Loucy (cell line): ENCODE results near the gene ABHD2.
A peak's percentile ranks its signal among the peaks of the same experiment; 100 is the strongest.
"Not testable (repeated sequence)": the region's sequence is repeated elsewhere in the genome, so short reads cannot be mapped to it uniquely, and the experiment has no call there.

Experiments used
- H2AFZ ChIP-seq: fragments of 200-600 bp; sonication (generic); 2 replicates; pipeline ENCODE4 v1.6.0; 2016; ENCODE audit warnings: antibody characterized with exemption, mild to moderate bottlenecking, low read length, moderate library complexity
- H3F3A ChIP-seq: fragments of 200-600 bp; 2 replicates; pipeline ENCODE4 v1.6.0; 2016; ENCODE audit warnings: antibody characterized with exemption, low read depth, mild to moderate bottlenecking
- H3K27me3 ChIP-seq: fragments of 200-600 bp; sonication (generic); 2 replicates; pipeline ENCODE4 v1.6.1; 2014; ENCODE audit warnings: low read length, mild to moderate bottlenecking; ENCODE audit not compliant: insufficient read depth, poor library complexity, severe bottlenecking
- H3K36me3 ChIP-seq: fragments of 200-600 bp; sonication (generic); 2 replicates; pipeline ENCODE4 v1.6.1; 2016; ENCODE audit warnings: low read length; ENCODE audit not compliant: insufficient read depth
- H3K4me1 ChIP-seq: fragments of 200-600 bp; sonication (generic); 2 replicates; pipeline ENCODE4 v1.5.1; 2014; ENCODE audit warnings: low read length, mild to moderate bottlenecking; ENCODE audit not compliant: insufficient read depth, poor library complexity, severe bottlenecking
- H3K4me2 ChIP-seq: fragments of 200-600 bp; sonication (generic); 2 replicates; pipeline ENCODE4 v1.6.0; 2014; ENCODE audit warnings: antibody characterized with exemption, low read length, low read depth, mild to moderate bottlenecking; ENCODE audit not compliant: poor library complexity, severe bottlenecking
- H3K4me3 ChIP-seq: fragments of 200-600 bp; sonication (generic); 2 replicates; pipeline ENCODE4 v1.5.1; 2014; ENCODE audit warnings: low read length, mild to moderate bottlenecking, mixed read lengths; ENCODE audit not compliant: poor library complexity, severe bottlenecking
- H3K79me2 ChIP-seq: fragments of 200-600 bp; sonication (generic); 2 replicates; pipeline ENCODE4 v1.6.1; 2014; ENCODE audit warnings: low read length; ENCODE audit not compliant: insufficient read depth
- H3K9ac ChIP-seq: fragments of 200-600 bp; sonication (generic); 2 replicates; pipeline ENCODE4 v1.6.0; 2014; ENCODE audit warnings: mild to moderate bottlenecking, low read depth, low read length, moderate library complexity; ENCODE audit not compliant: poor library complexity, severe bottlenecking
- H3K9me2 ChIP-seq: fragments of 200-600 bp; sonication (generic); replicated peaks from 2 replicates; pipeline ENCODE4 v1.6.1; 2016; ENCODE audit warnings: low read depth, low read length, mixed read lengths
- H3K9me3 ChIP-seq: fragments of 200-600 bp; sonication (generic); 2 replicates; pipeline ENCODE4 v1.6.1; 2014; ENCODE audit warnings: mild to moderate bottlenecking, antibody characterized with exemption, low read length, low read depth; ENCODE audit not compliant: insufficient read depth
- H4K20me1 ChIP-seq: fragments of 200-600 bp; sonication (generic); 2 replicates; pipeline ENCODE4 v1.6.0; 2014; ENCODE audit warnings: antibody characterized with exemption, low read length, mild to moderate bottlenecking; ENCODE audit not compliant: insufficient read depth, poor library complexity, severe bottlenecking
- EZH2phosphoT487 ChIP-seq: fragments of 200-600 bp; IDR thresholded peaks from 2 replicates; pipeline ENCODE4 v1.6.1; 2018; ENCODE audit warnings: antibody characterized with exemption, mild to moderate bottlenecking, moderate library complexity, borderline replicate concordance
- TF ChIP-seq, protein P1 (sequence below): fragments of 200-600 bp; sonication (generic); conservative IDR thresholded peaks from 2 replicates; pipeline ENCODE4 v1.5.1; 2014; ENCODE audit warnings: mild to moderate bottlenecking, antibody characterized with exemption, low read length

The ABHD2 gene

GRCh38 chr15:89247446-89247845 lies 159.2 kb downstream of the ABHD2 start:
- no peaks in the 10 kb centered on the region for H3K27me3 ChIP-seq
- peaks cover 42% of the 10 kb centered on the region for H3K36me3 ChIP-seq
- H2AFZ ChIP-seq, result no peak overlapping the region
- peak overlapping the region; percentile 60 for H3K9ac ChIP-seq
- 0 out of 2 replicates have a peak, but pooled peaks cover 6% of the 10 kb centered on the region for H3K9me3 ChIP-seq
- H3K4me1 ChIP-seq, result peaks cover 35% of the 10 kb centered on the region
- H3F3A ChIP-seq, result no peaks in the 10 kb centered on the region
- H3K4me3 ChIP-seq, result peak overlapping the region; percentile 43
- H4K20me1 ChIP-seq, result peaks cover 28% of the 10 kb centered on the region
- H3K4me2 ChIP-seq, result peak overlapping the region; percentile 79
- H3K79me2 ChIP-seq, result peaks cover 61% of the 10 kb centered on the region
- TF ChIP-seq, protein P1, sequence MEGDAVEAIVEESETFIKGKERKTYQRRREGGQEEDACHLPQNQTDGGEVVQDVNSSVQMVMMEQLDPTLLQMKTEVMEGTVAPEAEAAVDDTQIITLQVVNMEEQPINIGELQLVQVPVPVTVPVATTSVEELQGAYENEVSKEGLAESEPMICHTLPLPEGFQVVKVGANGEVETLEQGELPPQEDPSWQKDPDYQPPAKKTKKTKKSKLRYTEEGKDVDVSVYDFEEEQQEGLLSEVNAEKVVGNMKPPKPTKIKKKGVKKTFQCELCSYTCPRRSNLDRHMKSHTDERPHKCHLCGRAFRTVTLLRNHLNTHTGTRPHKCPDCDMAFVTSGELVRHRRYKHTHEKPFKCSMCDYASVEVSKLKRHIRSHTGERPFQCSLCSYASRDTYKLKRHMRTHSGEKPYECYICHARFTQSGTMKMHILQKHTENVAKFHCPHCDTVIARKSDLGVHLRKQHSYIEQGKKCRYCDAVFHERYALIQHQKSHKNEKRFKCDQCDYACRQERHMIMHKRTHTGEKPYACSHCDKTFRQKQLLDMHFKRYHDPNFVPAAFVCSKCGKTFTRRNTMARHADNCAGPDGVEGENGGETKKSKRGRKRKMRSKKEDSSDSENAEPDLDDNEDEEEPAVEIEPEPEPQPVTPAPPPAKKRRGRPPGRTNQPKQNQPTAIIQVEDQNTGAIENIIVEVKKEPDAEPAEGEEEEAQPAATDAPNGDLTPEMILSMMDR, result no peak
- no peak for TF ChIP-seq EZH2phosphoT487
- H3K9me2 ChIP-seq, result no peaks in the 10 kb centered on the region

DNA sequence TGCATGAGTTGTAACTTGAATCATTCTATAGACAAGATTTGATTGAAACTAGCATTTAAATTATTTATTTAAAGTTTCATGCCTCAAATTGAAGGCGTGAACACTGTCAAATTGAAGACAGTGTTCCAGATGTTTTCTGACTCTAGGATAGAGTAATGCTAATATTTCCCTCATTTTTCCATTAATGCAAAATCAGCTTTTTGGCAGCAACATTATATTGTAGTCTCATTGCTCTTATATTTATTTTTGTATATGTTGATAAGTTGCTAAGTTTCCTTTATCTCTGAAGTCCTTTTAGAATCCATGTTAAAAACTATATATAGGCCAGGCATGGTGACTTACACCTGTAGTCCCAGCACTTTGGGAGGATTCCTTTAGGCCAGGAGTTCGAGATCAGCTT lies 160.3 kb downstream of the ABHD2 start:
- H3K79me2 ChIP-seq, result peaks cover 61% of the 10 kb centered on the region
- peak overlapping the region; percentile 43 for H3K4me3 ChIP-seq
- no peak overlapping the region for H2AFZ ChIP-seq
- peaks cover 28% of the 10 kb centered on the region for H4K20me1 ChIP-seq
- no peaks in the 10 kb centered on the region for H3K9me2 ChIP-seq
- no peaks in the 10 kb centered on the region for H3F3A ChIP-seq
- H3K4me2 ChIP-seq, result peak overlapping the region; percentile 79
- H3K9ac ChIP-seq, result no peak overlapping the region
- TF ChIP-seq EZH2phosphoT487, result no peak
- TF ChIP-seq, protein P1, result no peak
- H3K36me3 ChIP-seq, result peaks cover 42% of the 10 kb centered on the region
- no peaks in the 10 kb centered on the region for H3K27me3 ChIP-seq
- H3K9me3 ChIP-seq, result 0 out of 2 replicates have a peak, but pooled peaks cover 6% of the 10 kb centered on the region
- peaks cover 35% of the 10 kb centered on the region for H3K4me1 ChIP-seq

- not testable (repeated sequence) for H3K4me2 ChIP-seq, H3K9ac ChIP-seq, H3K4me3 ChIP-seq, H2AFZ ChIP-seq, H3K9me3 ChIP-seq, H3K9me2 ChIP-seq, H3F3A ChIP-seq, H3K27me3 ChIP-seq
- peaks cover 51% of the 10 kb centered on the region for H3K79me2 ChIP-seq
- H4K20me1 ChIP-seq, result peaks cover 28% of the 10 kb centered on the region
- peaks cover 46% of the 10 kb centered on the region for H3K36me3 ChIP-seq
- peaks cover 29% of the 10 kb centered on the region for H3K4me1 ChIP-seq
Observed at GRCh38 chr15:89250142-89250541, 161.9 kb downstream of the ABHD2 start.
